HG03045 (cell line): ENCODE measurements around the gene SBF2.

ENCODE experiments used
- ATAC-seq: cut with Tn5 transposase; IDR thresholded peaks from one replicate; pipeline ENCODE4 v1.9.1; 2021; ENCODE audit warnings: mild to moderate bottlenecking, moderate library complexity; ENCODE audit not compliant: unreplicated experiment

The SBF2 gene

DNA sequence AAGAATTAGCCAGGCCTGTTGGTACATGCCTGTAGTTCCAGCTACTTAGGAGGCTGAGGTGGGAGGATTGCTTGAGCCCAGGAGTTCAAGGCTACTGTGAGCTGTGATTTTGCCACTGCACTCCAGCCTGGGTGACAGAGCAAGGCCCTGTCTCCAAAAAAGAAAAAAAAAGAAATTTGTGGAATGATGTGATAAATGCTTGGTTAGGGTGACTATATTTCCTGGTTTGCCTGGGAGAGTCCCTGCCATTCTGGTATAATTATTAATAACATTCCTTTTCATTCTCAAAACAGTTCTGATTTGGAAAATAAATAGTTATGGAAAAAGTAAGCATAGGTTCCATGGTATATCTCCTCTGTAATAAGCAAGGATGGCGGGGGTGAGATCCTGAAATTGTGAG is 555.3 kb downstream of the SBF2 start:
- ATAC-seq: no peak

DNA sequence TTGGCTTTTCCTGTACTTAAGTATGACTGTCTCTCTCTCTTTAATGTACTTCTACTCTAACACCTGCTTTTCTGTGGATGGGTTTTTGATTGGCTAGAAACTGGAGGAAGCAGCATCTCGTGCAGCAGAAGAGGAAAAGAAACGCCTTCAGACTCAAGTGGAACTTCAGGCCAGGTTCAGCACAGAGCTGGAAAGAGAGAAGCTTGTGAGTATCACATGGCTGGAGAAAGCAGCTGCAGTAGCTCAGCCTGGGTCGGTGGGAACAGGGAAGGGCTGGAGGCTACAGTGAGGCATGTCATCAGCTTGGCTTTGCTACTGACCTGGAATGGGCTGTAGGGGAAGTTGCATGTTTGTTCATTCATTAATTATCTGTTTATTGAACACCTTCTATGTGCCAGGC is 555.9 kb downstream of the SBF2 start:
- no peak for ATAC-seq

DNA sequence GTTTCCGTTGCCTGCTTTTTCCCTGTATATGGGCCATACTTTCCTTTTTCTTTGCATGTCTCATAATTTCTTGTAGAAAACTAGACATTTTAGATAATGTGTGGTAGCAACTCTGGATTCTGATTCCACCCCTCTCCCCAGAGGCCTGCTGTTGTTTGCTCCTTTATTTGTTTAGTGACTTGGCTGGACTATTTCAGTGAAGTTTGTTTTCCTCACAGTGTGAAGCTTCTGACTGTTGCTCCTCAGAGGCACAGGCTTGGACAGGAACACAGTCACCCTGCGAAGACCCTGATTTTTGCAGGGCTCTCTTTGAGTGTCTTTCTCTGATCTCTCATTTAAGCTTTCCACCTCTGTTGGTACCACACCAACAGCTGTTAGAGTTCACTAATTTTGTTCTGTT is 557.7 kb downstream of the SBF2 start:
- no peak for ATAC-seq

DNA sequence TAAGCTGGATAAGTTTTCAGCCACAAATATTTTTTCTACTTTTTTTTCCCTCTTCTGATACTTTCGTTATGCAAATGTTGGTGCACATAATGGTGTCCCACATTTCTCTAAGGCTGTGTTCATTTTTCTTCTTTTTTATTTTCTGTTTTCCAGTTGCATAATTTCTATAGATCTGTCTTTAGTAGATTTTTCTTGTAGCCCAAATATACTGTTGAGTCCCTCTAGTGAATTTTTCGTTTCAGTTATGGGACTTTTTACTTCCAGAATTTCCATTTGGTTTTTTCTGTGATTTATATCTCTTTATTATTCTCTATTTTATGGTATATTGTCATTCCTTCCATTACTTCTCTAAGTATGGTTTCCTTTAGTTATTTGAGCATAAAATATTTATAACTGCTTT is 558.1 kb downstream of the SBF2 start:
- no peak for ATAC-seq

DNA sequence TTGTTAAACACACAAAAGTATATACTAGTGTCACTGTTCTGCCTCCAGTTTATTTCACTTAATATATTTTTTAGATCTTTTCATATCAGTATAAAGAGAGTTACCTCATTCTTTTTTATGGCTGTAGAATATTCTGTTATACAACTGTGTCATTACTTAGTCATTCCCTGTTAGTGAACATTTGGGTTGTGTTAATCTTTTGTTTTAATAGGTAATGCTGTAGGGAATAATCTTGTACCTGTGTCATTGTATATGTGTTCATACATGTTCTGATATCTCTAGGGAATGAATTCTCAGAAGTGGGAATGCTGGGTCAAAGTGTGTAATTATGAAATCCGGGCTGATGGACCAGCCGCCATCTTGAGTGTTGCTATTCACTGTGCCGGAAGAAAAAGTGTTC is 558.8 kb downstream of the SBF2 start:
- ATAC-seq: no peak

DNA sequence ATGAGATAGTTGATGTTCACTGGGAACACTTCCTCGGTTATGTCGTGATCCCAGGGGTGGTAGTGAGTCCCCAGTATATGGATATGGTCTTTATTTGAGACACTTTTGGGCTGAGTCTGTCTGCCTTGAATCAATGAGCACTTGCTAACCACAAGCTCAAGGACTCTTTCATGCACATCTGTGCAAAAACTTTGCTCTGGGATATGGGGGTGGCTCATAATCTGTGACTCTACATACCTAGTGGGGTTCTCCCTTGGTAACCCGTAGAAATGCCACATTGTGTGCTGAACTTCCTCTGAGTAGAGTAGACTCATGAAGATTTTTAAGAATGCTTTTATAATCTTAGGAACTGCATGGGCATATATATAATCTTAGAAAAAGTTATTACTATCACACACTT is 560.8 kb downstream of the SBF2 start:
- no peak for ATAC-seq

DNA sequence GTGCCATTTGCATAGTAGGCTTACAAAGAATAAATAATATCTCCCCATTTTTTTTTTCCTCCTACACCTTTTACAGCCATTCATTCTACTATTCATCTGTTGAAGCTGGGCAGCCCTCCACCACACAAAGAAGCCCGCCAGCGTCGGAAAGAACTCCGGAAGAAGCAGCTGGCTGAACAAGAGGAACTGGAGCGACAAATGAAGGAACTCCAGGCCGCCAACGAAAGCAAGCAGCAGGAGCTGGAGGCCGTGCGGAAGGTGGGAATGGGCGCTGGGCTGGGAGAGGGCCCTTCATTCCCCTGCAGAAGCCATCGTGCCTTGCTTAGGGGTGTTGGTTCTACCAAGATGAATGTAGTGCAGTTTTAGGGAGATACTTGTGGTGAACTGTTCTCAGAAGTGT is 561.6 kb downstream of the SBF2 start:
- no peak for ATAC-seq

DNA sequence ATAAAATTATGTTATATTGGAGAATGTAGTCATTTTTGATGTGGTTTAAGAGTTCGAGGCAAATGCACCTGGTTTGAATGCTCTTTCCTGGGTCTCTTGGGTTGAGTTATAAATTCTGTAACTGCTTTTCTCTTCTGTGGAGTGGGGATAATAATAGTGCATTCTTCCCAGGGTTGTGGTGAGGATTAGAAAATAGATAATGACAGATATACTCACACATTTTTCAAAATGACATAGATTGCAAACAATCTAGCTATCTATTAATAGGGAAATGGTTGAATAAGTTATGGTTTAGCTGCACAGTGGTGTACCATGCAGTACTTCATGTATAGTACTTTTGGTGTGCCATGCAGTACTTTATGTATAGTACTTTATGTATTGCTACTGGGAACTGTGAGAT is 562.8 kb downstream of the SBF2 start:
- no peak for ATAC-seq
